Endometrial microvascular endothelial cells (primary cell): ENCODE results near the gene MYO1A. TPM values are rescaled to one million over a fixed set of nuclear protein-coding genes. Genes with fewer than 3 reads are reported as not detected.
"Not testable (repeated sequence)": the region's sequence is repeated elsewhere in the genome, so short reads cannot be mapped to it uniquely, and the experiment has no call there.

Experiments
- in situ Hi-C: cut with HindIII; loops from 2 replicates; pipeline ENCODE4 v1.10.0; 2017; ENCODE audit warnings: low sequenced_read_pairs, low pct_unique_long_range_greater_than_20kb; ENCODE audit errors: inconsistent ontology term
- total RNA-seq: library from RNA; depleted of rRNA; stranded (reverse); fragments of >200 nt; gene quantifications from one replicate; pipeline ENCODE4 v1.2.3, GENCODE V29; 2015; ENCODE audit errors: inconsistent ontology term

Gene MYO1A
- total RNA-seq, 1 donor from 2014 or later = not detected

GRCh38 chr12:57027805-57028153 lies 22.1 kb downstream of the MYO1A start:
- in situ Hi-C loops = no loop called here

- in situ Hi-C loops = no loop called here
These were observed 22.7 kb downstream of the MYO1A start for GRCh38 chr12:57027011-57027804.

- in situ Hi-C loops = no loop called here
These were observed 24.7 kb downstream of the MYO1A start for GRCh38 chr12:57025196-57025595.

GRCh38 chr12:57022324-57022723 lies 27.6 kb downstream of the MYO1A start:
- in situ Hi-C loops = not testable (repeated sequence)

- in situ Hi-C loops = no loop called here
These were observed 29.8 kb downstream of the MYO1A start for GRCh38 chr12:57019983-57020719.

- in situ Hi-C loops = no loop called here
These were observed 31.0 kb downstream of the MYO1A start for GRCh38 chr12:57018906-57019305.

- in situ Hi-C loops = not testable (repeated sequence)
These were observed 31.6 kb downstream of the MYO1A start for GRCh38 chr12:57018353-57018752.

GRCh38 chr12:57016348-57016747 lies 33.6 kb downstream of the MYO1A start, which contains the start of gene TAC3:
Gene TAC3 (minus strand): TSS chr12:57016529. CDS start chr12:57015797, 732 bp downstream.
- in situ Hi-C loops = no loop called here

- in situ Hi-C loops = no loop called here
These were observed 37.1 kb downstream of the MYO1A start for GRCh38 chr12:57012600-57013465.

GRCh38 chr12:57011438-57012424 lies 38.2 kb downstream of the MYO1A start:
- in situ Hi-C loops = no loop called here

GRCh38 chr12:57010627-57011247 lies 39.2 kb downstream of the MYO1A start:
- in situ Hi-C loops = no loop called here

- in situ Hi-C loops = no loop called here
These were observed 39.8 kb downstream of the MYO1A start for GRCh38 chr12:57009949-57010626.

- in situ Hi-C loops = no loop called here
These were observed 41.8 kb downstream of the MYO1A start for GRCh38 chr12:57008178-57008577.

GRCh38 chr12:57006809-57007475 lies 43.0 kb downstream of the MYO1A start:
- in situ Hi-C loops = no loop called here

GRCh38 chr12:57005980-57006808 lies 43.7 kb downstream of the MYO1A start, which contains the start of gene ZBTB39:
Gene ZBTB39 (minus strand): TSS chr12:57006546. CDS start chr12:57004917, 1,629 bp downstream.
- in situ Hi-C loops = no loop called here

- in situ Hi-C loops = no loop called here
These were observed 45.3 kb downstream of the MYO1A start for GRCh38 chr12:57004651-57005050.
